Activated gamma-delta T cell treated with Interleukin-2 at 50 U/mL for 16 hours (primary cell): ENCODE data around the gene PDLIM1.

Experiments
- DNase-seq: peaks from one replicate; pipeline ENCODE4 v3.0.0-alpha.2; 2020

PDLIM1 gene

GRCh38 chr10:95287281-95287680 is 3.5 kb downstream of the PDLIM1 start:
- DNase-seq, result no peak

GRCh38 chr10:95286707-95287106 is 4.1 kb downstream of the PDLIM1 start:
- DNase-seq, result no peak

- DNase-seq, result no peak
Observed at GRCh38 chr10:95285556-95285955, 5.2 kb downstream of the PDLIM1 start.

GRCh38 chr10:95284807-95285206 is 6.0 kb downstream of the PDLIM1 start:
- no peak for DNase-seq

GRCh38 chr10:95282107-95282506 is 8.7 kb downstream of the PDLIM1 start:
- DNase-seq, result no peak

GRCh38 chr10:95281206-95281605 is 9.6 kb downstream of the PDLIM1 start:
- DNase-seq, result no peak

- no peak for DNase-seq
Observed at GRCh38 chr10:95280637-95281036, 10.2 kb downstream of the PDLIM1 start.

- DNase-seq, result no peak
Observed at GRCh38 chr10:95279042-95279820, 11.6 kb downstream of the PDLIM1 start.

- DNase-seq, result no peak
Observed at GRCh38 chr10:95278061-95278988, 12.5 kb downstream of the PDLIM1 start.

GRCh38 chr10:95277614-95278013 is 13.2 kb downstream of the PDLIM1 start:
- no peak for DNase-seq

GRCh38 chr10:95277201-95277570 is 13.6 kb downstream of the PDLIM1 start:
- no peak for DNase-seq

GRCh38 chr10:95276367-95277200 is 14.2 kb downstream of the PDLIM1 start:
- no peak for DNase-seq

- no peak for DNase-seq
Observed at GRCh38 chr10:95275726-95276366, 15.0 kb downstream of the PDLIM1 start.

GRCh38 chr10:95273393-95274312 is 17.1 kb downstream of the PDLIM1 start:
- no peak for DNase-seq

- no peak for DNase-seq
Observed at GRCh38 chr10:95268438-95268837, 22.4 kb downstream of the PDLIM1 start.

- DNase-seq, result no peak
Observed at GRCh38 chr10:95267251-95267650, 23.6 kb downstream of the PDLIM1 start.

GRCh38 chr10:95266674-95267095 is 24.1 kb downstream of the PDLIM1 start:
- DNase-seq, result no peak

- DNase-seq, result no peak
Observed at GRCh38 chr10:95265572-95265971, 25.2 kb downstream of the PDLIM1 start.

GRCh38 chr10:95264227-95265051 is 26.4 kb downstream of the PDLIM1 start:
- no peak for DNase-seq

GRCh38 chr10:95263864-95264226 is 27.0 kb downstream of the PDLIM1 start:
- no peak for DNase-seq
